ENCODE measurements around the gene NABP1. TPM values are rescaled to one million over a fixed set of nuclear protein-coding genes. Genes with fewer than 3 reads are reported as not detected.

Gene NABP1
- total RNA-seq, 1 experiment from 2014 or later = 3.2 TPM

GRCh38 chr2:191692502-191693115 is 14.7 kb downstream of the NABP1 start:
- Mint-ChIP-seq H3K27ac (no peak overlapping the region), H3K9me3 (no peaks in the 10 kb centered on the region), H3K4me3 (no peak overlapping the region), H3K27me3 (ENCODE audit: low read depth) (no peaks in the 10 kb centered on the region), H3K4me1 (peaks cover 6 to 17% of the 10 kb centered on the region in 2 experiments), H3K36me3 (ENCODE audit: insufficient read depth in 1 of 3, low read depth in 3 of 3) (peaks cover 0 to 4% (median 0%) of the 10 kb centered on the region in 3 experiments; a peak in 1 of 7 replicates)
- H3K56ac ChIP-seq (ENCODE audit: insufficient read length, low read depth, low read length) = no peak overlapping the region
- H3T11ph ChIP-seq (ENCODE audit: low read length) = no peak overlapping the region
- no peak overlapping the region for H2AFZ ChIP-seq (ENCODE audit: low read length)
- no peak overlapping the region for H3K9ac ChIP-seq (ENCODE audit: extremely low read depth, insufficient read length, low read length)
- no peak overlapping the region for H2BK12ac ChIP-seq (ENCODE audit: insufficient read length, low read depth, low read length)
- H4K8ac ChIP-seq (replicated peaks; ENCODE audit: insufficient read length, low read depth, low read length) = no peak overlapping the region
- no peak overlapping the region for H2BK20ac ChIP-seq (ENCODE audit: low read depth, low read length, poor library complexity, severe bottlenecking)
- H3K23ac ChIP-seq (ENCODE audit: insufficient read length, low read depth, low read length) = no peak overlapping the region
- H3K27me3 ChIP-seq (ENCODE audit: insufficient read depth, low read length) = no peaks in the 10 kb centered on the region
- TF ChIP-seq CTCF (conservative IDR thresholded peaks at IDR 0.05) = no peak
- H4K91ac ChIP-seq (ENCODE audit: insufficient read length, low read depth, low read length) = no peak overlapping the region
- no peak for DNase-seq
- H2AK5ac ChIP-seq (ENCODE audit: insufficient read length, low read length) = no peak overlapping the region
- no peaks in the 10 kb centered on the region for H3K9me3 ChIP-seq (ENCODE audit: control insufficient read depth, low read depth, low read length)
- H4K5ac ChIP-seq (ENCODE audit: insufficient read length, low read depth, low read length) = no peak overlapping the region
- no peak overlapping the region for H3K18ac ChIP-seq (ENCODE audit: insufficient read length, low read depth, low read length)
- H3K4me1 ChIP-seq (ENCODE audit: insufficient read depth, low read length) = no peaks in the 10 kb centered on the region
- H3K4me2 ChIP-seq (ENCODE audit: insufficient read depth, insufficient read length, low read length) = no peak overlapping the region
- no peak overlapping the region for H2BK120ac ChIP-seq (ENCODE audit: low read depth, low read length, poor library complexity, severe bottlenecking)
- no peak overlapping the region for H2BK15ac ChIP-seq (ENCODE audit: low read depth, low read length)
- no peaks in the 10 kb centered on the region for H4K20me1 ChIP-seq (ENCODE audit: control insufficient read depth, insufficient read depth, insufficient read length)
- no peak overlapping the region for H3K14ac ChIP-seq (ENCODE audit: insufficient read depth, low read length)
- no peaks in the 10 kb centered on the region for H3K79me2 ChIP-seq (ENCODE audit: insufficient read depth, low read length)
- WGBS (ENCODE audit: extremely low coverage, insufficient read length, low lambda C conversion rate) = no CpG with 5 or more reads among the region's 6 CpGs
- H3K4ac ChIP-seq (ENCODE audit: low read depth, low read length) = no peak overlapping the region
- no peaks in the 10 kb centered on the region for H3K79me1 ChIP-seq (ENCODE audit: insufficient read depth, low read depth, low read length, poor library complexity, severe bottlenecking)
- H3K23me2 ChIP-seq (ENCODE audit: insufficient read length, low read depth, low read length, poor library complexity, severe bottlenecking) = no peaks in the 10 kb centered on the region
- H2BK5ac ChIP-seq (ENCODE audit: insufficient read length, low read length) = no peak overlapping the region
- H3K27ac ChIP-seq (ENCODE audit: insufficient read length, low read depth, low read length) = no peak overlapping the region

Measured in H9 (cell line).